KG1 (cell line): Measurements from ENCODE around the gene TFB2M.
"Not testable (repeated sequence)": the region's sequence is repeated elsewhere in the genome, so short reads cannot be mapped to it uniquely, and the experiment has no call there.

Experiments used
- DNase-seq: peaks from one replicate; lab custom pipeline; 2025; lab: John Stamatoyannopoulos, UW

The TFB2M gene

DNA sequence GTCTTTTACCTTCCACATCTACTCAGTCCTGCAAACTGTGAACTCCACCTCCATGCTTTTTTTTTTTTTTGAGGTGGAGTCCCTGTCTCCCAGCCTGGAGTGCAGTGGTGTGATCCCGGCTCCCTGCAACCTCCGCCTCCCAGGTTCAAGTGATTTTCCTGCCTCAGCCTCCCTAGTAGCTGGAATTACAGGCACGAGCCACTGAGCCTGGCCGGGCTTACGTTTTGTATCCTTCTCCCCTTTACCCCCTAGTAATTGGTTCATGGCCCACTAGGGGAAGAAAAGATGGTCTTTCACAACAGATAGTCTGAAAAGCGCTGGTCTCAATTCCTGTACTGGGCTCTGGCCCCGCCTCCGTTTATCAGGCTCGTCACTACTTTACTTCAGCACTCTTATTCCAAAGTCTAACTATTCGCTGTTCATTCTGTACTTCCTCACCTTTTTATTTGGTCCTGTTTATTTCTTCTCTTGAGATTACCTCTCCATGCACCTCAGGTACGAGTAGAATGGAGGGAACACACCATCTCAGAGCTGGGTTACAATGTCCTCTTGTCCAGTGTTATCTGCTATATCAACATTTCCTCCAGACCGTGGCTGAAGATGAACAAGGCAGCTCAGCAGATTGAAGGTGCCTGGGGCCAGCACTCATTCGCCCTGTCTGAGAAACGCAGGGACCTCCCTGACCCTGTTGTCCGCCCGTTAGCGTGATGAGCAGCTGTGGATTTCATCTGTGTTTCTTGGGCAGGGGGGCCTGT lies 16.4 kb upstream of the TFB2M start:
- no peak for DNase-seq

DNA sequence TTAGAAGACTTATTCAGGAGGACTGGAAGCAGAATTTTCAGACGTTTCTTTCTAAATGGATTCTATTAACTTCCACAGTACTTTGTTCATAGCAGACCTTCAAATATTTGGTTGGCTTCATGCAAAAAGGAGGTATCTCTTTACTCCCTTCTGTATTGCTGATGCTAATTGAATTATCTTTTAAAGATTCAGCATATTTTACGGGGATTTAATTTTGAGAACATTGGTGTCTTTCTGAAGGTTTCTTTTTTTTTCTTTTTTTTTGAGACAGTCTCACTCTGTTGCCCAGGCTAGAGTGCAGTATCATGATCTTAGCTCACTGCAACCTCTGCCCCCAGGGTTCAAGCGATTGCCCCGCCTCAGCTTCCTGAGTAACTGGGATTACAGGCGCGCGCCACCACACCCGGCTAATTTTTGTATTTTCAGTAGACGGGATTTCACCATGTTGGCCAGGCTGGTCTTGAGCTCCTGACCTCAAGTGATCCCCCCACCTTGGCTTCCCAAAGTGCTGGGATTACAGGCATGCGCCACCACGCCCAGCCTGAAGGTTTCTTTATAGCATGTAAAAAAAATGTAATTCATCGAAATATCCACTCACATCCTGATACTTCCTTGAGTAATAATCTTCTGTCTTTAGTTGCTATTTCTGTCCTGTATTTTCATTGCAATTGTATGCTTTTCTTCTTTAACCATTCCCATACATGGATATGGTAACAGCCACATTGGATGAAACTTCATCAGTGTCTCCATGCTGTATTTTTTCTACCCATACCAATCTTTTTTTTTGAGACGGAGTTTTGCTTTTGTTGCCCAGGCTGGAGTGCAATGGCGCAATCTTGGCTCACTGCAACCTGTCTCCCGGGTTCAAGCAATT lies 14.7 kb upstream of the TFB2M start:
- DNase-seq = no peak

DNA sequence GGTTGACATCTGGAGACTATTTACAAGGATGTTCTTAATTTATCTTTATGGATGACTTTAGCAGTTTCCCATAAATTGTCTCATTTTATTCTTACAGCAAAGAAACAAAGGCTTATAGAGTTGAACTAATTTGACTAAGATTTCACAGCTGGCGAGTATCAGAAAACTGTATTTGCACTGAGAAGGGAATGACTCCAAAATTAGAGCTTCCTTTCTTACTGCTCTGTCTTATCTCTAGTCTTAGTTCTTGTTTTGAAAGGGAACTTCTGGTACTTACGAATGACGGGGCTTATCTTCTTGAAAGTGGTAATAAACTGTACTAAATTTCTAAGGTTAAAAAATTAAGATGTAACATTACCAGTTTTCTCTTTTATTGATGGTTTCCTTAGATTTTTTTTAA lies 13.8 kb upstream of the TFB2M start:
- no peak for DNase-seq

DNA sequence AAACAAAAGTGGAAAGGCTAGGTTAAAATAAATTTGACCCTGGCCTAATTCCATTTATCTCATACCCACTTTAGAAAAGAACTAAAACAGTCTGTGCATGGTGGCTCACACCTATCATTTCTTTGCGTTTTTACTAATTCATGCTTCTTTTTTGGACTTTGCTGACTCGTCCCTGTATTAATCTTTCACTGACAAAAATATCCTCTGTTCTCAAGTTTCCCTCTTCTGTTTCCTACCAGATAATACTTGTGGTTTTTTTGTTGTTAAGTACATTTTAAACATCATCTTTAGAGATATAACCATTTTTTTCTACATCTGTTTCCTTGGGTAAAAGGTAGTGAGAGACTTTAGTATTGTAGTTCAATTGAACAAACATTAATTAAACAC lies 11.7 kb upstream of the TFB2M start:
- peak; percentile 89 for DNase-seq

DNA sequence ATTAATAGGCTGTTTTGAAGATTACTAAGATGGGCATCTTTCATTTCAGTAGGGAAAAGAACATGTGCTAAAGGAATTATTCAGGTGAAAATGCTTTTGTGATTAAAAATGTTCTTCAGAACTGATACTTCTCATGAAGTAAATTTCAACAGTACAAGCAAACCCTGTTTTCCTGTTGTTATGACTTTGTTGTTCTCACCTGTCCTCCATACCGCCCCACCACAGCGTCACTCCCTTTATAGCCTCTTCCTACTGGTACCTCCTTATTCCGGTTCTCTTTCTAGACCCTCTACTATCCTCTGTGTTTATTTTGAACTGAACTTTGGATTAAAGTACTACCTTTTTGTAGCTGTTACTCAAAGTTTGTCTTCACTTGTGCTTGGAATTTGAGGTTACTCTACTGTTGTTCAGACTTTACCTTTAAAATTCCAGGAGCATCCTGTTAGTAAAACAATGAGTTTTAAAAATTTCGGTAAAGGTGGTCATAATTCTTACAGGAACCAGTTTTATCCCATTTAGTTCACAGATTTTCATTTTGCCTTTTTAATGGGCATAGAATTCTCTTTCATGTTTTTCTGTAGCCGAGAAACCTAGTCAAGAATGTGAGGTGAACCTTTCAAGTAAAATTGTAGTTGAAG lies 11.1 kb upstream of the TFB2M start:
- no peak for DNase-seq

DNA sequence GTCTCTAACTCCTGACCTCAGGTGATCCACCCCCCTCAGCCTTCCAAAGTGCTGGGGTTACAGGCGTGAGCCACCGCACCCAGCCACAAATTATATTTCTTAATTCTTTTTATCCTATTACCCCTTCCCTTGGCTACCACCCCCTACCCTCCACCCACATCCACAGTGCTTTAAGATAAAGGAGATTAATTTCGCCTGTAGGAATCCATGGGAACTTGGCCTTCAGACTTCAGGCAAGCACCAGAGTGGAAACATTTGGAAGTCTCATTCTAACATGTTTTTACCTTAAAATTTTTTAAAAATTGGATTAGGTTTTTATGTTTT lies 10.6 kb upstream of the TFB2M start:
- no peak for DNase-seq

DNA sequence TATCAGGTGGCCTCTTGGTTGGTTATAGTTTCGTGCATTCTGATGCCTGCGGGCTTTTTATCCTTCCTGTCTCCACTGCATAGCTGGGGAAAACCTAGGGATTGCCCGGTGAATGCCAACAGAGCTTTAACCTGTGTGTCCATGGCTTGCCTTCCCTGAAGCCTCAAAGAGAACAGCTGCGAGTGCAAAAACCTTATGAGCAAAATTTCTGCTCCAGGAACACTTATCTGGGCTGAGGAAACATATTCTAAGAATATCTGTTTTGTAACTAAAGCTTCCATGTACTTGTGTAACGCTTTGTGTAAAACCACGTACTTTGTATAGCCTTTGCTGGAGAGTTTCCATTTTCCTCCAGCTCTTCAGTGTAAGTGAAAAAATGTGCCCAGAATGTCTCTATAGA lies 7.4 kb upstream of the TFB2M start:
- DNase-seq = no peak

DNA sequence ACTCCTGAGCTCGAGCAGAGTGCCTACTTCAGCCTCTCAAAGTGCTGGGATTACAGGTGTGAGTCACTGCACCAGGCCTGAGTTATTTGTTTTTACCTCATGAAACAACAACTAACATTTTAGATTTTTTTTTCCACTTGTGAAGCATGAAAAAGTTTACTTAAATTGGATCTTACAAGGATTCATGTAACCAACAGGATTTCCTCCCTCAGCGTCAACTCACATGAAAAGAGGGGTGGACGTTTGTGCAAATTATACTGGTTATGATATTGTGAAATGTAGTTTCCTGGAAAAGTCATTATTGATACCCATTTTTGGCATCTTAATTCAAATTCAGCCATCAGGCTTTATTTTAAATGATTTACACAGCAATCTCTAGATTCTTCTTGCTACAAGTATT lies 6.7 kb upstream of the TFB2M start:
- no peak for DNase-seq

DNA sequence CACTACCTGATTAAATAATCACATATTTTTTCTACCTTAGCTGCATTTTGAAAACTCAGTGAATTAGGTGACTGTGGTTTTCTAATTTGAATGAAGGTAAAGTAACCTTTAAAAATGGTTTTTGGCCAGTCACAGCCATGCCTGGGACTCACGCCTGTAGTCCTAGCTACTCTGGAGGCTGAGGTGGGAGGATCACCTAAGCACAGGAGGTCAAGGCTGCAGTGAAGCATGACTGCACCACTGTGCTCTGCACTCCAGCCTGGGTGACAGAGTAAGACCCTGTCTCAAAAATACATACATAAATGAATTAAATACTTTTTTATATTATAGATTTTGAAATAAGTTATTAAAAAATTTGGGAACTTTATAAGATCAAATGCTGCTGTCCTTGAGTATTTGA lies 5.9 kb upstream of the TFB2M start:
- DNase-seq = no peak

DNA sequence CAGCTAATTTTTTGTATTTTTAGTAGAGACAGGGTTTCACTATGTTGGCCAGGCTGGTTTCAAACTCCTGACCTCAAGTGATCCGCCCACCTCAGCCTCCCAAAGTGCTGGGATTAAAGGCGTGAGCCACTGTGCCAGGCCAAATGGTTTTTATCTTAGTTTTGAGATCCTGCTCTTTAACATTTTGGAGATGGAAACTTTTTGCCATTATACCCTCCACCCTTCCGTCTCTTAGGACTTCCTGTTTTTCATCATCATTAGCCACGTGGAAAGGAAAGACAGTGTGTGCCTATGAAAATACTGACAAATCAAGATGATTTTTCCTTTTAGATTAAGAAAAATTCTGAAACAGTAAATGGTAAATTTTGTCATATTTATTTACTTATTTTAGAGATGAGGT lies 5.2 kb upstream of the TFB2M start:
- peak; percentile 36 for DNase-seq

DNA sequence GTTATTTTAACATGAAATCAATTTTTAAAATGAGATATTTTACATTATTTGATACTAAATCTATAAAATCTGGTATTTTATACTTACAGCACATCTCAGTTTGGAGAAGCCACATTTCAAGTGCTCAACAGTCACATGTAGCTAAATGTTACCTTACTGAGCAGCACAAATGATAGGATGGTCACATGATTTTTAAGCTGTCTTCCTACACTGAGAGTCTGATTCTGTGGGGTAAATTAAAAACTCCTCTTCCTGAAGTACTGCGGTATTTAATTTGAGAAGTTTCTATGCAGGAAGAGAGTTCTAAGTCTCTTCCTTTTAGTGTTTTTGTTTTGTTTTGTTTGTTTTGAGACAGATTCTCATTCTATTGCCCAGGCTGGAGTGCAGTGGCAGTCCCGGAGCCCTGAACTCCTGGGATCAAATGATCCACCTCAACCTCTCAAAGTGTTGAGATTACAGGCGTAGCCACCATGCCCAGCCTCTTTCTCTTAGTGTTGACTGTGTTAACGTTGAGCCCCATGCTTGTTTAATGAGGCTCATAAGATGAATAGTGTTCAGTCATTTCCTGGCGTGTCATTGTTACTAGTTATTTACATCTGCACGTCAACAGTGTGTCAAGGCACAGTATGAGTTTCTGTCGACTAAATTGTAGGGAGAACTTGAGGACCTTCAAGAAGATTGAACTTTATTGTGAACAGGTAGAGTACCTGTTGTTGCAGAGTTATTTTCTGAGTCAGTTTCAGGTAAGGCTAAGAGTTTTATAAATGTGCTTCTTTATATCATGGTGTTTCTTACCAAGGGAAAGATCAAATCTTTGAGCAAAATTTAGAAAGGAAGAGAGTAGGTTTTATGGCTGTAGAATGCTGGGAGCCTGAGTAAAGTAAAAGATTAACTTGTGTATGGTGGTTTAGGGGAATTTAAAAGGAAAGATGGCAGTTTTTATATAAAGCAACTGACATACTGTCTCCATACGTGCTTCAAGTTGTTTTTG lies 3.5 kb upstream of the TFB2M start:
- peak; percentile 66 for DNase-seq

DNA sequence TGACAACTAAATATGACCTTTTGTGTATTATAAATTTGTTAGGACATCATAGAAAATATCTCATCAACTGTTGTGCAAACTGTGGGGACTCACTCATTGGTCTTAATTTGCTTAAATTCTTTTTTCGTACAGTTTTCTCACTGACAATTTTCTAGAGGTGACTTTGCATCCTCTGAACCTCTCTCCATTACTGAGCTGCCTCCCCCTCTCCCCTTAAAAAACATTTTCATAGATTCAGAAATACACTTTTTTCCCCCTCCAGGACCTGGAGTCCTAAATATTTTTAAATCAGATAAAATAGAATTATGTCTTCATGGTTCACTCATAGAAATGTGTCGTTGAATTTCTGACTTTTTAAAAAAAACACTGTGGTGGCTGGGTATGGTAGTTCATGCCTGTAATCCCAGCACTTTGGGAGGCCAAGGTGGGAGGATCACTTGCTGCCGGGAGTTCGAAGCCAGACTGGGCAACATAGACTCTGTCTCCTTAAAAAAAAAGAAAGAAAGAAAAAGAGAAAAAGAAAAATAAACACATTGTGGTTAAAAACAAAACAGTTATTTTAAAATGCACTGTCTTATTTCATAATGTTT lies 1.7 kb upstream of the TFB2M start:
- DNase-seq = no peak

DNA sequence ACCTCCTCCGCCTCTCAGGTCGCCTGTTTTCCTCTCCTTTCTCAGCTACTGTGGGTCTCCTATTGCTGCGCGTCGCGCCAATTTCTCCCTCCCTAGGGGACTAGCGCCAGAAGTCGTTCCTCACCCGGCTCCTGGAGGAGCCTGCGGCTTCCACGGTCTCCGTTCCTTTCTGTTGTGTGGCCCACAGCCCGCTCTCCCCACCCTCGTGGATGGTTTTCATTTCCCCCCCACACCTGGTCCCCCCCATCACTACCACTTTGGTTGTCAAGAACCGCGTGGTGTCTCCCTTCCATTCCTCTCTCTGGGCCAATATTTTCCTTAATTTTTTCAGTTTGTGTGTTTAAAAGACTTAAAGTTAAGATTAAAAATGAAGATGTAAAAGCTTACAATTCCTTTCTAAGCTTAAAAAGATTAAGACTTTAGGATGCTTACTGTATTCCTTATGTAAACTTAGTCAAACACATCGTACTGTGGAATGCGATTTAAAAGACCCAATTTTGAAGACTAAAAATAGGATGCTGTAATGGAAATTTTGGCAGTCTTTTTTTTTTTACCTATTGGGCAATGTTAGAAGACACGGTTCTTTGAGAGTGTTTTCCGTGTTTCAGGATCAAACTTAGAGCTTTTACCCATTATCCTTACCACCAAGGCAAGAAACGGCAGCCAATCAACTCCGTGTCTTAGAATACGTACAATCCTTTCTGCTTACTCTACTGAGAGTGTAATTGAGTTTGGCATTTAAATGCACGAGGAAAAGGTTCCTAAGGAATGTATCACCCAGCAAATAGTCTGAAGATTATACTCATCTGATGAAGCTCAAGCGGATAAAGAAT lies 968 bp upstream of the TFB2M start:
- DNase-seq = peak; percentile 38

DNA sequence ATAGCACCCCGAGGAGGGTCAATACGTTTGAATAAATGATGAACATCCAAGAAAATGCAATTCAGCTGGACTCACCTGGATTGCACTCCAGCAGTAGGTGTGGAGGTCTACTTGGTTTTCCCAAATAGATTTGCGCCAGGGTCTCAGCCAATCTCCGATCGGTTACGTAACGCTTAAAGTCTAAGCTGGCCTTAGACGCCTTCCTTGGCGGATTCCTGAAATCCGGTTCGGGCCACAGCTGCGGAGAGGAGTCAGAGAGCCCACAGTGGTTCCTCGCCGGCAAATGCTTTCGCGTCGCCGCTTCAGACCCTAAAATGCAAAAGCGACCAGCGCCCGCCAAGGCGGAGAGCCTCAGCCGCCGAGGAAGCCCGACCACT lies 322 bp downstream of the TFB2M start:
- DNase-seq = no peak

DNA sequence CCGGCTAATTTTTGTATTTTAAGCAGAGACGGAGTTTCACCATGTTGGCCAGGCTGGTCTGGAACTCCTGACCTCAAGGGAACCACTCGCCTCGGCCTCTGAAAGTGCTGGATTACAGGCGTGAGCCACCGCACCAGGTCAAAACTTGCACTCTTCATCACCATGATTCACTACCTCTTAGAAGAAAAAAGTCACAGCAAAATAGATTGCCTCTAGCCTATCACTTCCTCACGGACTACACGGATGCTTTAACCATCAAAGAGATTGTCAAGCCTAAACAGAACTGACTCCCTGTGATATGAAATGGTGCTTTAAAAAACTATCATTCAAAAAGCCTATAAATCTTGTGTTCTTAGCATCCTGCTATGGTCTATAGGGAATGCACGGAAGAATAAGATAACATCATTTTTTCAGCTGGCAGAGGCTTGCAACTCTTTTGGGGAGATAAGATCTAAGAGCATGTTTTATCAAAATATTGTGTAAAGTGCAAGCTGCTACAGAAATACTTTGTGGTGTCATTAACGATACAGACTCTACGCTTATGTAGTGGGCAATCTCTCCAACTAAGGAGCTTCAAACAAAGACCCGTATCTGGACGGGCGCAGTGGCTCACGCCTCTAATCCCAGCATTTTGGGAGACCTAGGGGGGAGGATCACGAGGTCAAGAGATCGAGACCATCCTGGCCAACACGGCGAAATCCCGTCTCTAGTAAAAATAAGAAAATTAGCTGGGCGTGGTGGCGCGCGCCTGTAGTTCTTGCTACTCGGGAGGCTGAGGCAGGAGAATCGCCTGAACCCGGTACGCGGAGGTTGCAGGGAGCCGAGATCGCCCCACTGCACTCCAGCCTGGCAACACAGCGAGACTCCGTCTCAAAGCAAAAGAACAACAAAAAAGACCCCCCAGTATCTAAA lies 966 bp downstream of the TFB2M start:
- DNase-seq = no peak

DNA sequence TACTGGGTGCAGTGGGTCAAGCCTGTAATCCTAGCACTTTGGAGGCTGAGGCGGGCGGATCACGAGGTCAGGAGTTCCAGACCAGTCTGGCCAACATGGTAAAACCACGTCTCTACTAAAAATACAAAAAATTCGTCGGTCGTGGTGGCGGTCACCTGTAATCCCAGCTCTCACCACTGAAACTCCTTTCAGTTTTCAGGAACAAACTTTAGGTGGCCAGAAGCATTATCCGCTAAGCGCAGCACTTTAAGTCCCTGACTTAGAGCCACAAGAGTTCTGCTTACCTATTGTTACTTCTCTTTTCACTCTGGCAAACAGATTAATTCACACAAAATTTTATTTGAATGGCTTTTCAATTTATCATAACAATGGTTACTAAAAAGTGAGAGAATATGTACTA lies 5.2 kb downstream of the TFB2M start:
- DNase-seq = not testable (repeated sequence)

DNA sequence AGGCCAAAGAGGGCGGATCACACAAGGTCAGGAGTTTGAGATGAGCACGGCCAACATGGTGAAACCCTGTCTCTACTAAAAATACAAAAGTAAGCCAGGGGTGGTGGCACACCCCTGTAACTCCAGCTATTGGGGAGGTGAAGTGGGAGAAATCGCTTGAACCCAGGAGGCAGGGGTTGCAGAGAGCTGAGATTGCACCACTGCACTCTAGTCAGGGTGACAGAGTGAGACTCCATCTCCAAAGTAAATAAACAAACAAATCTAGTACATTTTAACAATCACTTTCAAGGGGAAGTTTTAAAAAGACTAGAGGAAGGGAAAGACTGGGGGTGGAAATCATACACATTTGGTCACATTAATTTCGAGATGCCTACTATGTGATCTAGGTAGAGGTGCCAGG lies 6.8 kb downstream of the TFB2M start:
- DNase-seq = no peak

DNA sequence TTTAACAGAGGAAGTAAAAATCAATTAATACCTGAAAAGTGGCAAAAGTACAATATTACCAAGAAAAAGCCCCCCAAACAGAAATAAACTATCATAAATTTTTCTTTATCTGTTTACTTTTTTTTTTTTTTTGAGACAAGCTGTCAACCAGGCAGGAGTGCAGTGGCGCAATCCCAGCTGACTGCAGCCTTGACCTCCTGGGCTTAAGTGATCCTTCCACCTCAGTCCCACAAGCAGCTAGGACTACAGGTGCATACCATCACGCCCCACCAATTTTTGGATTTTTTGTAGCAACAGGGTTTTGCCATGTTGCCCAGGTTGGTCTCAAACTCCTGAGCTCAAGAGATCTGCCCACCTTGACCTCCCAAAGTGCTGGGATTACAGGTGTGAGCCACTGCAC lies 8.0 kb downstream of the TFB2M start:
- DNase-seq = no peak

DNA sequence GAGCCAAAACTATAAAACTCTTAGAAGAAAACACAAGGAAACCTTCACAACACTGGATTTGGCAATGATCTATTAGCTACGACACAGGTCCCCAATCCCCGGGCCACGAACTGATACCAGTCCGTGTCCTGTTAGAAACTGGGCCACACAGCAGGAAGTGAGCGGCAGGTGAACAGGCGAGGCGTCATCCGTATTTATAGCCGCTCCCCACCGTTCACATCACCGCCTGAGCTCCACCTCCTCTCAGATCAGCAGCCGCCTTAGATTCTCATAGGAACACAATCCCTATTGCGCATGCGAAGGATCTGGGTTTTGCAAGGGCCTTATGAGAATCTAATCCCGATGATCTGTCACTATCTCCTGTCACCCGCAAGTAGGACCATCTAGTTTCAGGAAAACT lies 11.9 kb downstream of the TFB2M start:
- no peak for DNase-seq

DNA sequence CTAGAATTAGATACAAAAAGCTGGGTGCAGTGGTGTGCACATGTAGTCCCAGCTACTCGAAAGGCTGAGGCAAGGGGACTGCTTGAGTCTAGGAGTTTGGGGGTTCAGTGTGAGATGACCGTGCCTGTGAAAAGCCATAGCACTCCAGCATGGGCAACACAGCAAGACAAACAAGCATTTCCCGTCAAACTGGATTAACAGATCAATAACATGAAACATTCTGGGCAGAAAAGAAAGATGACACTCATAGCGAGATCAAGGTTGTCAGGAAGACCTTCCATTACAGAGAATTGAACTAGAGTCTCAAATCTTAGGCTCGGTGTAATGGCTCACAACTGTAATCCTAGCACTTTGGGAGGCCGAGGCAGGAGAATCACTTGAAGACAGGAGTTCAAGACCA lies 14.0 kb downstream of the TFB2M start:
- no peak for DNase-seq
